NB4 (cell line): ENCODE measurements around the gene LRRFIP1.

Source experiments
- POLR2A ChIP-seq: IDR thresholded peaks from 2 replicates; pipeline ENCODE4 v1.6.1; 2011; ENCODE audit warnings: mild to moderate bottlenecking; ENCODE audit not compliant: insufficient read length; ENCODE audit errors: extremely low read depth
- TF ChIP-seq, protein P1 (sequence below): IDR thresholded peaks from one replicate; pipeline ENCODE4 v1.5.1; 2012; ENCODE audit warnings: low read depth, low read length

DNA sequence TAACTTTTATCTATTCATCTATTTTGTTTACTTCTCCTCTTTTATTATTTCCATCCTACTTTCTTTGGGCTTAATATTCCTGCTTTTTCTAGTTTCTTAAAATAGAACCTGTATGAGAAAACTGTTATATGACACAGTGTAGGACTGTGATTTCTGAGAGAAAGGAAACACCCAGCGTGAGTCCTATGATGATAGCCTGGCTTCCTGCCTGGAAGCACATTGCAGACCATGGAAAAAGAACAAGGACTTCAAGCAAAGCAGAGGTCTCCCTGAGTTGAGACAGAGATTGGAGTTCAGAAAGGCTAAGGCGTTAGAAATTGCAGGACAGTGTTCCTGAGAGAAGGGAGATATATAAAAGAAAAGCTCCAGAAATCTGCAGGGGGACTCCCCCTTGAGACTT is 178.9 kb downstream of the LRRFIP1 start:
- TF ChIP-seq POLR2A: no peak
- TF ChIP-seq, protein P1, sequence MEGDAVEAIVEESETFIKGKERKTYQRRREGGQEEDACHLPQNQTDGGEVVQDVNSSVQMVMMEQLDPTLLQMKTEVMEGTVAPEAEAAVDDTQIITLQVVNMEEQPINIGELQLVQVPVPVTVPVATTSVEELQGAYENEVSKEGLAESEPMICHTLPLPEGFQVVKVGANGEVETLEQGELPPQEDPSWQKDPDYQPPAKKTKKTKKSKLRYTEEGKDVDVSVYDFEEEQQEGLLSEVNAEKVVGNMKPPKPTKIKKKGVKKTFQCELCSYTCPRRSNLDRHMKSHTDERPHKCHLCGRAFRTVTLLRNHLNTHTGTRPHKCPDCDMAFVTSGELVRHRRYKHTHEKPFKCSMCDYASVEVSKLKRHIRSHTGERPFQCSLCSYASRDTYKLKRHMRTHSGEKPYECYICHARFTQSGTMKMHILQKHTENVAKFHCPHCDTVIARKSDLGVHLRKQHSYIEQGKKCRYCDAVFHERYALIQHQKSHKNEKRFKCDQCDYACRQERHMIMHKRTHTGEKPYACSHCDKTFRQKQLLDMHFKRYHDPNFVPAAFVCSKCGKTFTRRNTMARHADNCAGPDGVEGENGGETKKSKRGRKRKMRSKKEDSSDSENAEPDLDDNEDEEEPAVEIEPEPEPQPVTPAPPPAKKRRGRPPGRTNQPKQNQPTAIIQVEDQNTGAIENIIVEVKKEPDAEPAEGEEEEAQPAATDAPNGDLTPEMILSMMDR: no peak
